K562 (cell line): ENCODE results near the gene LRRC3C. TPM values are rescaled to one million over a fixed set of nuclear protein-coding genes. Genes with fewer than 3 reads are reported as not detected.

ENCODE experiments used
- ATAC-seq: fragments of 200-7000 bp; cut with Tn5 transposase; 3 replicates; pipeline ENCODE4 v1.9.1; 2020; ENCODE audit warnings: moderate library complexity
- BruUV-seq: library from RNA; stranded (reverse); fragments of 400-500 nt; replicated peaks from 2 replicates; lab custom pipeline; 2021; lab: Mats Ljungman, UMichigan
- CTCF ChIA-PET: fragments of 300-600 bp; formaldehyde crosslinking; extraction: SDS; loops from one replicate; lab custom pipeline; 2021; ENCODE audit warnings: low intra/inter-chr PET ratio; lab: Yijun Ruan, JAX
- POLR2A ChIA-PET: fragments of 300-600, 350-650 bp; sonication (Branson Sonifier 250); formaldehyde crosslinking; extraction: SDS; loops from one replicate; lab custom pipeline; 2021; ENCODE audit warnings: antibody characterized with exemption, inconsistent platforms; lab: Yijun Ruan, JAX
- DNase-seq, 4 experiments: peaks; one replicate each; pipeline versions ENCODE4 v3.0.0 to v3.0.0-alpha.2; 2011 to 2018; ENCODE audit warnings: low spot score in 3 of 4, mixed read lengths in 3 of 4; ENCODE audit errors: extremely low read depth in 1 of 4
- FAIRE-seq: peaks from 2 replicates; lab custom pipeline; 2011; peaks lifted over from hg19 to GRCh38; lab: Jason Lieb, UNC
- H2AFZ ChIP-seq: 2 replicates; pipeline ENCODE4 v1.6.0; 2011; ENCODE audit warnings: low read depth, low read length, control low read depth, inconsistent platforms
- H3K27ac ChIP-seq: fragments of 200-600 bp; 3 replicates; pipeline ENCODE4 v1.8.0; 2011; ENCODE audit warnings: low read depth, mild to moderate bottlenecking, control low read depth, inconsistent platforms, low read length, moderate library complexity, mixed read lengths; ENCODE audit errors: extremely low read depth
- H3K27me3 ChIP-seq, 2 experiments: fragments of 300-600 bp in 1 of 2; 2 replicates in 1 of 2; 3 replicates in 1 of 2; pipeline versions ENCODE4 v1.6.0 to v1.8.0; 2011; ENCODE audit warnings: inconsistent platforms in 2 of 2, low read length in 2 of 2, mild to moderate bottlenecking in 1 of 2, mixed read lengths in 1 of 2, moderate library complexity in 1 of 2; ENCODE audit not compliant: control insufficient read depth in 2 of 2, insufficient read depth in 2 of 2
- H3K36me3 ChIP-seq: fragments of 300-600 bp; 3 replicates; pipeline ENCODE4 v1.8.0; 2011; ENCODE audit warnings: mild to moderate bottlenecking, low read length, inconsistent platforms; ENCODE audit not compliant: control insufficient read depth, insufficient read depth
- H3K4me1 ChIP-seq, 2 experiments: fragments of 200-600 bp in 1 of 2; replicated peaks in 1 of 2; 2 replicates in 1 of 2; 3 replicates in 1 of 2; pipeline versions ENCODE4 v1.5.1 to v1.8.0; 2011; ENCODE audit warnings: inconsistent platforms in 2 of 2, low read length in 2 of 2, mild to moderate bottlenecking in 1 of 2, mixed read lengths in 1 of 2, moderate library complexity in 1 of 2; ENCODE audit not compliant: control insufficient read depth in 2 of 2, insufficient read depth in 2 of 2
- H3K4me2 ChIP-seq: 2 replicates; pipeline ENCODE4 v1.6.1; 2011; ENCODE audit warnings: low read length, control low read depth, inconsistent platforms, mixed read lengths; ENCODE audit not compliant: insufficient read depth
- H3K4me3 ChIP-seq: fragments of 200-600 bp; sonication (generic), shearing (Covaris generic); 2 replicates; pipeline ENCODE4 v1.5.1; 2016; ENCODE audit warnings: control low read depth, inconsistent platforms
- H3K79me2 ChIP-seq: fragments of 200-600 bp; 3 replicates; pipeline ENCODE4 v1.8.0; 2011; ENCODE audit warnings: low read length, inconsistent platforms; ENCODE audit not compliant: control insufficient read depth, insufficient read depth
- H3K9ac ChIP-seq, 2 experiments: 2 replicates each; pipeline versions ENCODE4 v1.6.0 to v1.6.1; 2011; ENCODE audit warnings: low read depth in 2 of 2, low read length in 2 of 2, control low read depth in 1 of 2, inconsistent platforms in 1 of 2, mild to moderate bottlenecking in 1 of 2, mixed read lengths in 1 of 2; ENCODE audit not compliant: insufficient read depth in 1 of 2
- H3K9me1 ChIP-seq: one replicate; pipeline ENCODE4 v1.6.0; 2011; ENCODE audit warnings: inconsistent platforms, mild to moderate bottlenecking, low read length, moderate library complexity; ENCODE audit not compliant: control insufficient read depth, insufficient read depth
- H3K9me3 ChIP-seq: replicated peaks from 2 replicates; pipeline ENCODE4 v1.5.1; 2011; ENCODE audit warnings: low read depth, low read length, inconsistent platforms; ENCODE audit not compliant: control insufficient read depth, insufficient read depth
- H4K20me1 ChIP-seq: replicated peaks from 2 replicates; pipeline ENCODE4 v1.6.1; 2011; ENCODE audit warnings: low read length, inconsistent platforms, mixed read lengths; ENCODE audit not compliant: control insufficient read depth, insufficient read depth
- CBX5 ChIP-seq: IDR thresholded peaks from 2 replicates; pipeline ENCODE4 v1.6.1; 2014; ENCODE audit warnings: low read depth, borderline replicate concordance
- EP400 ChIP-seq: fragments of 450-650 bp; IDR thresholded peaks from 2 replicates; pipeline ENCODE4 v1.6.1; 2017; ENCODE audit warnings: antibody characterized with exemption, mild to moderate bottlenecking, moderate library complexity
- ETV5 ChIP-seq: sonication (generic); formaldehyde crosslinking; IDR thresholded peaks from 2 replicates; pipeline ENCODE4 v1.4.0; 2020; ENCODE audit warnings: low read depth, mild to moderate bottlenecking, missing genetic modification reagents
- NFATC3 ChIP-seq: fragments of 450-650 bp; IDR thresholded peaks from 2 replicates; pipeline ENCODE4 v1.6.1; 2017; ENCODE audit warnings: mild to moderate bottlenecking
- RBM22 ChIP-seq: fragments of 200-400 bp; formaldehyde crosslinking; IDR thresholded peaks from 2 replicates; pipeline ENCODE4 v1.6.1; 2018; ENCODE audit warnings: low read length, low read depth; ENCODE audit not compliant: poor library complexity, severe bottlenecking
- SIRT6 ChIP-seq: IDR thresholded peaks from one replicate; pipeline ENCODE4 v1.6.1; 2012; ENCODE audit warnings: low read depth, mild to moderate bottlenecking, control low read depth, inconsistent platforms, low read length, moderate library complexity
- SMAD4 ChIP-seq: fragments of 250-450 bp; sonication (Bioruptor Pico); conservative IDR thresholded peaks from 2 replicates; pipeline ENCODE4 v1.8.0; 2021; ENCODE audit warnings: inconsistent platforms, mild to moderate bottlenecking, moderate library complexity
- ZBTB7A ChIP-seq: IDR thresholded peaks from 2 replicates; pipeline ENCODE4 v1.6.1; 2011; ENCODE audit warnings: low read depth, mild to moderate bottlenecking, low read length, moderate library complexity, borderline replicate concordance; ENCODE audit not compliant: control insufficient read depth
- ZC3H11A ChIP-seq: IDR thresholded peaks from 2 replicates; pipeline ENCODE4 v1.6.1; 2012; ENCODE audit warnings: low read depth, low read length, improper control_type of control experiment
- ZNF41 ChIP-seq: fragments of 250-450 bp; sonication (Bioruptor Pico); conservative IDR thresholded peaks from 2 replicates; pipeline ENCODE4 v1.4.0; 2020; ENCODE audit warnings: mild to moderate bottlenecking
- WGBS: fragments of 100-300 bp; shearing (Covaris generic); methylation state at CpG from one replicate; pipeline ENCODE4 v1.1.6; 2016; ENCODE audit warnings: low coverage, mixed read lengths; ENCODE audit not compliant: insufficient coverage; ENCODE audit errors: missing lambda C conversion rate; 5-methylcytosine and 5-hydroxymethylcytosine counted together
- in situ Hi-C: fragments of 300-500 bp; cut with MboI; formaldehyde crosslinking; loops from 4 replicates; pipeline ENCODE4 v1.15.0; 2018; ENCODE audit warnings: inconsistent platforms, mixed read lengths
- intact Hi-C: fragments of 100-400 bp; cut with micrococcal nuclease; formaldehyde crosslinking; loops from 2 replicates; pipeline ENCODE4 v1.14.2; 2022
- polyA plus RNA-seq, 8 experiments: library from polyadenylated mRNA; depleted of rRNA in 4 of 8; stranded (reverse) in 5 of 8; unstranded in 3 of 8; fragments of >200 nt; fragmentation: Nextera tagmentation in 2 of 8; fragmentation: Illumina TruSeq in 1 of 8; extraction: Ambion mirVana in 2 of 8; extraction: Trizol in 1 of 8; gene quantifications; 2 replicates each; pipeline versions ENCODE4 v1.2.1 to v1.2.3, GENCODE V29; 2011 to 2014; ENCODE audit warnings: inconsistent platforms in 1 of 8, missing spikeins in 1 of 8
- total RNA-seq, 7 experiments: library from RNA; depleted of rRNA in 6 of 7; stranded (reverse); fragments of >200 nt in 6 of 7; fragmentation: Illumina TruSeq in 2 of 7; extraction: Trizol in 2 of 7; gene quantifications; 2 replicates each; pipeline versions ENCODE4 v1.2.1 to v1.2.3, GENCODE V29; 2011 to 2021; ENCODE audit warnings: low replicate concordance in 1 of 7
- TF ChIP-seq, protein P1 (sequence below): fragments of 250-450 bp; sonication (Bioruptor Pico); IDR thresholded peaks from 2 replicates; pipeline ENCODE4 v1.4.0; 2020
- TF ChIP-seq, protein P2 (sequence below): fragments of 250-450 bp; sonication (Bioruptor Pico); IDR thresholded peaks from 2 replicates; pipeline ENCODE4 v1.4.0; 2020
- TF ChIP-seq, protein P3 (sequence below): fragments of 250-450 bp; sonication (Bioruptor Pico); IDR thresholded peaks from 2 replicates; pipeline ENCODE4 v1.5.0; 2020; ENCODE audit warnings: mild to moderate bottlenecking
- TF ChIP-seq, protein P4 (sequence below): fragments of 450-650 bp; formaldehyde crosslinking; conservative IDR thresholded peaks from 2 replicates; pipeline ENCODE4 v1.4.0; 2022; ENCODE audit warnings: mild to moderate bottlenecking, missing genetic modification characterization

Gene LRRC3C
- total and polyA plus RNA-seq, 9 of the 15 experiments (the other 6 are each of a cell fraction or from before 2014, with no cell fraction given): not detected

DNA sequence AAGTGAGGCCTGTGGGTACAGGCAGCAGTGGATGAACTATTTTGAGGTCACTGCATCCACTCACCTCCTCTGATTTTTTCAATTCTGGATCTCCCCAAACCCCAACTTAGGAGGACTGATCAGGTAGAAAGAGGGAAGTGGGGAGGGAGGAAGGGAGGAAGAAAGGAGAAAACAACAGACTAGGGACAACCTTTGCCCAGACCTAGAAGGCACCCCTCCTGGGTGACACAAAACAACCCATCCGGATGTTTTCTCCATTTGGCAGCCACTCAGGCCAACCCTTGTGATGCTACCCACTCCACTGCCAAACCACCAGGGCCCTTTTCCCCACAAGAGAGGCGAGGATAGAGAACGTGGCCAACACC lies 2.9 kb upstream of the LRRC3C start:
- Histone ChIP-seq H3K9ac (peak overlapping the region in 1 of 2 experiments; percentile 22; a peak in 1 of 4 replicates), H3K4me3 (no peak overlapping the region), H3K4me1 (peaks cover 29 to 47% of the 10 kb centered on the region in 2 experiments), H2AFZ (no peak overlapping the region), H3K27me3 (no peaks in the 10 kb centered on the region), H3K9me1 (peaks cover 13% of the 10 kb centered on the region), H4K20me1 (0 out of 2 replicates have a peak, but pooled peaks cover 14% of the 10 kb centered on the region), H3K27ac (no peak overlapping the region), H3K36me3 (peaks cover 43% of the 10 kb centered on the region; the same call in 2 of the 3 replicates), H3K4me2 (no peak overlapping the region), H3K79me2 (peaks cover 33% of the 10 kb centered on the region), H3K9me3 (no peaks in the 10 kb centered on the region)
- FAIRE-seq (no peak), DNase-seq (no peak), ATAC-seq (no peak)
- CTCF ChIA-PET: no interaction called here
- in situ Hi-C loops (no loop called here), intact Hi-C loops (no loop called here)
- 96% methylated on average over 3 of the region's 3 CpGs for WGBS
- BruUV-seq: no TSS peak
- POLR2A ChIA-PET: interaction anchor here (2.0 kb wide), 1 partner anchor 14 kb away, joined by 7 read pairs; no protein-coding TSS in a partner anchor
- TF ChIP-seq SMAD4 (CRISPR knock-in tag) (no peak), ZC3H11A (no peak), CBX5 (no peak), NFATC3 (no peak), ZNF41 (CRISPR knock-in tag) (no peak), SIRT6 (no peak), EP400 (no peak), ETV5 (CRISPR knock-in tag) (no peak), RBM22 (no peak), ZBTB7A (no peak)
- TF ChIP-seq, protein P1, sequence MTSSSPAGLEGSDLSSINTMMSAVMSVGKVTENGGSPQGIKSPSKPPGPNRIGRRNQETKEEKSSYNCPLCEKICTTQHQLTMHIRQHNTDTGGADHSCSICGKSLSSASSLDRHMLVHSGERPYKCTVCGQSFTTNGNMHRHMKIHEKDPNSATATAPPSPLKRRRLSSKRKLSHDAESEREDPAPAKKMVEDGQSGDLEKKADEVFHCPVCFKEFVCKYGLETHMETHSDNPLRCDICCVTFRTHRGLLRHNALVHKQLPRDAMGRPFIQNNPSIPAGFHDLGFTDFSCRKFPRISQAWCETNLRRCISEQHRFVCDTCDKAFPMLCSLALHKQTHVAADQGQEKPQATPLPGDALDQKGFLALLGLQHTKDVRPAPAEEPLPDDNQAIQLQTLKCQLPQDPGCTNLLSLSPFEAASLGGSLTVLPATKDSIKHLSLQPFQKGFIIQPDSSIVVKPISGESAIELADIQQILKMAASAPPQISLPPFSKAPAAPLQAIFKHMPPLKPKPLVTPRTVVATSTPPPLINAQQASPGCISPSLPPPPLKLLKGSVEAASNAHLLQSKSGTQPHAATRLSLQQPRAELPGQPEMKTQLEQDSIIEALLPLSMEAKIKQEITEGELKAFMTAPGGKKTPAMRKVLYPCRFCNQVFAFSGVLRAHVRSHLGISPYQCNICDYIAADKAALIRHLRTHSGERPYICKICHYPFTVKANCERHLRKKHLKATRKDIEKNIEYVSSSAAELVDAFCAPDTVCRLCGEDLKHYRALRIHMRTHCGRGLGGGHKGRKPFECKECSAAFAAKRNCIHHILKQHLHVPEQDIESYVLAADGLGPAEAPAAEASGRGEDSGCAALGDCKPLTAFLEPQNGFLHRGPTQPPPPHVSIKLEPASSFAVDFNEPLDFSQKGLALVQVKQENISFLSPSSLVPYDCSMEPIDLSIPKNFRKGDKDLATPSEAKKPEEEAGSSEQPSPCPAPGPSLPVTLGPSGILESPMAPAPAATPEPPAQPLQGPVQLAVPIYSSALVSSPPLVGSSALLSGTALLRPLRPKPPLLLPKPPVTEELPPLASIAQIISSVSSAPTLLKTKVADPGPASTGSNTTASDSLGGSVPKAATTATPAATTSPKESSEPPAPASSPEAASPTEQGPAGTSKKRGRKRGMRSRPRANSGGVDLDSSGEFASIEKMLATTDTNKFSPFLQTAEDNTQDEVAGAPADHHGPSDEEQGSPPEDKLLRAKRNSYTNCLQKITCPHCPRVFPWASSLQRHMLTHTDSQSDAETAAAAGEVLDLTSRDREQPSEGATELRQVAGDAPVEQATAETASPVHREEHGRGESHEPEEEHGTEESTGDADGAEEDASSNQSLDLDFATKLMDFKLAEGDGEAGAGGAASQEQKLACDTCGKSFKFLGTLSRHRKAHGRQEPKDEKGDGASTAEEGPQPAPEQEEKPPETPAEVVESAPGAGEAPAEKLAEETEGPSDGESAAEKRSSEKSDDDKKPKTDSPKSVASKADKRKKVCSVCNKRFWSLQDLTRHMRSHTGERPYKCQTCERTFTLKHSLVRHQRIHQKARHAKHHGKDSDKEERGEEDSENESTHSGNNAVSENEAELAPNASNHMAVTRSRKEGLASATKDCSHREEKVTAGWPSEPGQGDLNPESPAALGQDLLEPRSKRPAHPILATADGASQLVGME (CRISPR knock-in tag): no peak
- TF ChIP-seq, protein P2, sequence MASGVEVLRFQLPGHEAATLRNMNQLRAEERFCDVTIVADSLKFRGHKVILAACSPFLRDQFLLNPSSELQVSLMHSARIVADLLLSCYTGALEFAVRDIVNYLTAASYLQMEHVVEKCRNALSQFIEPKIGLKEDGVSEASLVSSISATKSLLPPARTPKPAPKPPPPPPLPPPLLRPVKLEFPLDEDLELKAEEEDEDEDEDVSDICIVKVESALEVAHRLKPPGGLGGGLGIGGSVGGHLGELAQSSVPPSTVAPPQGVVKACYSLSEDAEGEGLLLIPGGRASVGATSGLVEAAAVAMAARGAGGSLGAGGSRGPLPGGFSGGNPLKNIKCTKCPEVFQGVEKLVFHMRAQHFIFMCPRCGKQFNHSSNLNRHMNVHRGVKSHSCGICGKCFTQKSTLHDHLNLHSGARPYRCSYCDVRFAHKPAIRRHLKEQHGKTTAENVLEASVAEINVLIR (CRISPR knock-in tag): no peak
- TF ChIP-seq, protein P3, sequence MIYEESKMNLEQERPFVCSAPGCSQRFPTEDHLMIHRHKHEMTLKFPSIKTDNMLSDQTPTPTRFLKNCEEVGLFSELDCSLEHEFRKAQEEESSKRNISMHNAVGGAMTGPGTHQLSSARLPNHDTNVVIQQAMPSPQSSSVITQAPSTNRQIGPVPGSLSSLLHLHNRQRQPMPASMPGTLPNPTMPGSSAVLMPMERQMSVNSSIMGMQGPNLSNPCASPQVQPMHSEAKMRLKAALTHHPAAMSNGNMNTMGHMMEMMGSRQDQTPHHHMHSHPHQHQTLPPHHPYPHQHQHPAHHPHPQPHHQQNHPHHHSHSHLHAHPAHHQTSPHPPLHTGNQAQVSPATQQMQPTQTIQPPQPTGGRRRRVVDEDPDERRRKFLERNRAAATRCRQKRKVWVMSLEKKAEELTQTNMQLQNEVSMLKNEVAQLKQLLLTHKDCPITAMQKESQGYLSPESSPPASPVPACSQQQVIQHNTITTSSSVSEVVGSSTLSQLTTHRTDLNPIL: no peak
- TF ChIP-seq, protein P4, sequence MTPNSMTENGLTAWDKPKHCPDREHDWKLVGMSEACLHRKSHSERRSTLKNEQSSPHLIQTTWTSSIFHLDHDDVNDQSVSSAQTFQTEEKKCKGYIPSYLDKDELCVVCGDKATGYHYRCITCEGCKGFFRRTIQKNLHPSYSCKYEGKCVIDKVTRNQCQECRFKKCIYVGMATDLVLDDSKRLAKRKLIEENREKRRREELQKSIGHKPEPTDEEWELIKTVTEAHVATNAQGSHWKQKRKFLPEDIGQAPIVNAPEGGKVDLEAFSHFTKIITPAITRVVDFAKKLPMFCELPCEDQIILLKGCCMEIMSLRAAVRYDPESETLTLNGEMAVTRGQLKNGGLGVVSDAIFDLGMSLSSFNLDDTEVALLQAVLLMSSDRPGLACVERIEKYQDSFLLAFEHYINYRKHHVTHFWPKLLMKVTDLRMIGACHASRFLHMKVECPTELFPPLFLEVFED (CRISPR knock-in tag): no peak
